ENCODE measurements around the gene LMAN2L. TPM values are rescaled to one million over a fixed set of nuclear protein-coding genes. Genes with fewer than 3 reads are reported as not detected.

LMAN2L gene
- total RNA-seq, 1 experiment from 2014 or later, result 17.6 TPM

- no peaks in the 10 kb centered on the region for H3K27me3 ChIP-seq (ENCODE audit: insufficient read depth, low read length)
- no peak overlapping the region for H2BK20ac ChIP-seq (ENCODE audit: low read depth, low read length, poor library complexity, severe bottlenecking)
- no peak overlapping the region for H3K4me2 ChIP-seq (ENCODE audit: insufficient read depth, insufficient read length, low read length)
- no peak overlapping the region for H2BK12ac ChIP-seq (ENCODE audit: insufficient read length, low read depth, low read length)
- H4K8ac ChIP-seq (replicated peaks; ENCODE audit: insufficient read length, low read depth, low read length), result no peak overlapping the region
- no peak overlapping the region for H3K18ac ChIP-seq (ENCODE audit: insufficient read length, low read depth, low read length)
- no peak overlapping the region for H3K23ac ChIP-seq (ENCODE audit: insufficient read length, low read depth, low read length)
- no peaks in the 10 kb centered on the region for H3K23me2 ChIP-seq (ENCODE audit: insufficient read length, low read depth, low read length, poor library complexity, severe bottlenecking)
- H3K4me3 Mint-ChIP-seq, result no peak overlapping the region
- TF ChIP-seq, protein P1, sequence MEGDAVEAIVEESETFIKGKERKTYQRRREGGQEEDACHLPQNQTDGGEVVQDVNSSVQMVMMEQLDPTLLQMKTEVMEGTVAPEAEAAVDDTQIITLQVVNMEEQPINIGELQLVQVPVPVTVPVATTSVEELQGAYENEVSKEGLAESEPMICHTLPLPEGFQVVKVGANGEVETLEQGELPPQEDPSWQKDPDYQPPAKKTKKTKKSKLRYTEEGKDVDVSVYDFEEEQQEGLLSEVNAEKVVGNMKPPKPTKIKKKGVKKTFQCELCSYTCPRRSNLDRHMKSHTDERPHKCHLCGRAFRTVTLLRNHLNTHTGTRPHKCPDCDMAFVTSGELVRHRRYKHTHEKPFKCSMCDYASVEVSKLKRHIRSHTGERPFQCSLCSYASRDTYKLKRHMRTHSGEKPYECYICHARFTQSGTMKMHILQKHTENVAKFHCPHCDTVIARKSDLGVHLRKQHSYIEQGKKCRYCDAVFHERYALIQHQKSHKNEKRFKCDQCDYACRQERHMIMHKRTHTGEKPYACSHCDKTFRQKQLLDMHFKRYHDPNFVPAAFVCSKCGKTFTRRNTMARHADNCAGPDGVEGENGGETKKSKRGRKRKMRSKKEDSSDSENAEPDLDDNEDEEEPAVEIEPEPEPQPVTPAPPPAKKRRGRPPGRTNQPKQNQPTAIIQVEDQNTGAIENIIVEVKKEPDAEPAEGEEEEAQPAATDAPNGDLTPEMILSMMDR (conservative IDR thresholded peaks at IDR 0.05), result no peak
- H3K27me3 Mint-ChIP-seq (ENCODE audit: low read depth), result no peaks in the 10 kb centered on the region; the same call in 1 of the 2 replicates
- H3K9me3 Mint-ChIP-seq, result no peaks in the 10 kb centered on the region
- H3K27ac ChIP-seq (ENCODE audit: insufficient read length, low read depth, low read length), result no peak overlapping the region
- H4K20me1 ChIP-seq (ENCODE audit: control insufficient read depth, insufficient read depth, insufficient read length), result no peaks in the 10 kb centered on the region
- peaks cover 23 to 58% (median 53%) of the 10 kb centered on the region in 3 experiments; a peak in 6 of 7 replicates for H3K36me3 Mint-ChIP-seq (ENCODE audit: insufficient read depth in 1 of 3, low read depth in 3 of 3)
- no peak overlapping the region for H2BK15ac ChIP-seq (ENCODE audit: low read depth, low read length)
- no peak overlapping the region for H2AK5ac ChIP-seq (ENCODE audit: insufficient read length, low read length)
- H2BK120ac ChIP-seq (ENCODE audit: low read depth, low read length, poor library complexity, severe bottlenecking), result no peak overlapping the region
- no CpG with 5 or more reads among the region's 4 CpGs for WGBS (ENCODE audit: extremely low coverage, insufficient read length, low lambda C conversion rate)
- H3K27ac Mint-ChIP-seq, result no peak overlapping the region
- no peak overlapping the region for H4K91ac ChIP-seq (ENCODE audit: insufficient read length, low read depth, low read length)
- no peak overlapping the region for H3K14ac ChIP-seq (ENCODE audit: insufficient read depth, low read length)
- H3K79me1 ChIP-seq (ENCODE audit: insufficient read depth, low read depth, low read length, poor library complexity, severe bottlenecking), result no peaks in the 10 kb centered on the region
- no peak overlapping the region for H3K4ac ChIP-seq (ENCODE audit: low read depth, low read length)
- DNase-seq, result no peak
- no peaks in the 10 kb centered on the region for H3K79me2 ChIP-seq (ENCODE audit: insufficient read depth, low read length)
- H3K9ac ChIP-seq (ENCODE audit: extremely low read depth, insufficient read length, low read length), result no peak overlapping the region
- H4K5ac ChIP-seq (ENCODE audit: insufficient read length, low read depth, low read length), result no peak overlapping the region
- no peak overlapping the region for H3K56ac ChIP-seq (ENCODE audit: insufficient read length, low read depth, low read length)
- no peaks in the 10 kb centered on the region for H3K4me1 ChIP-seq (ENCODE audit: insufficient read depth, low read length)
- H3K9me3 ChIP-seq (ENCODE audit: control insufficient read depth, low read depth, low read length), result no peaks in the 10 kb centered on the region
- H2BK5ac ChIP-seq (ENCODE audit: insufficient read length, low read length), result no peak overlapping the region
- no peak overlapping the region for H2AFZ ChIP-seq (ENCODE audit: low read length)
- H3K4me1 Mint-ChIP-seq, result no peaks in the 10 kb centered on the region
- H3T11ph ChIP-seq (ENCODE audit: low read length), result no peak overlapping the region
Measured at GRCh38 chr2:96726131-96726530, 13.7 kb downstream of the LMAN2L start.

Data from H9 (cell line).